SKM-1 (cell line): Measurements from ENCODE around the gene DLEC1.
"Not testable (repeated sequence)": the region's sequence is repeated elsewhere in the genome, so short reads cannot be mapped to it uniquely, and the experiment has no call there.

Experiments
- DNase-seq: peaks from one replicate; lab custom pipeline; 2025; ENCODE audit not compliant: unreplicated experiment; lab: John Stamatoyannopoulos, UW

The DLEC1 gene

DNA sequence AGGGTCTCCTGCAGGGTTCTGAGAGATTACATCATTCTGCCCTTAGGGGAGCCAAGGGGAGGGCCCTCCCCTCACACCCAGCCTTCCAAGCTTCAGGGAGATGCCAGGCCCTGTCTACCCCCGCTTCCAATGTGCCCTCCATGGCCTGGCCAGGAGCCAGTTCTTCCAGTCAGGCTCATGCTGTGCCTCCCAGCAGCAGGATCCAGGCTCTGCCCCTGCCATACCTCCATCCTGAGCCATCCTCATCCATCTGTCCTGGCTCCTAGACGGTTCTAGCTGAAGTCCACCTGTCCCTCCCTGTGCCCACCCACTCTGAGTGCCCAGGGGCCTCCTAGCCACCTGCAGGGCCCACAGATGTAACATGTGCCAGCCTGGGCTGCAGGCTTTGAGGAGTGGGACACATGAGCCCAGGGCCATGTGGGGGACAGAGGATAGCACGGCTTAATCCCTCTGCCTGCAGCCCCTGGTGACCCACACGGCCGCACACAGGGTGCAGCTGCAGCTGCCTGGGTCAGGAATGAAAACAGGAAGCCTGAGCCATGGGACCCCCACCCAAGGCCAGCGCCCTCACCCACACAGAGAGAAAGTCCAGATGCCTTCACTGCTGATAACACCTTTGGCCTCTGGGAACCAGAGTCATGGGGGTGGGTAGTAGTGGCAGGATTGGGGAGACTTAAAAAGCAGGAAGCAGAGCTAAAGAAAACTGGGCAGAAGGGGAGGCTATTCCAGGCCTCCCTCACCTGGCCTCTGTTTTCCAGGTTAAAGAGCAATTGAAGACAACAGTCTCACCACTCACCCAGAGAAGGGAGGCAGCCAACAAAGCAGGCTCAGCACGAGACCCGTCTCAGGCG, 21.3 kb upstream of the DLEC1 start:
- no peak for DNase-seq

DNA sequence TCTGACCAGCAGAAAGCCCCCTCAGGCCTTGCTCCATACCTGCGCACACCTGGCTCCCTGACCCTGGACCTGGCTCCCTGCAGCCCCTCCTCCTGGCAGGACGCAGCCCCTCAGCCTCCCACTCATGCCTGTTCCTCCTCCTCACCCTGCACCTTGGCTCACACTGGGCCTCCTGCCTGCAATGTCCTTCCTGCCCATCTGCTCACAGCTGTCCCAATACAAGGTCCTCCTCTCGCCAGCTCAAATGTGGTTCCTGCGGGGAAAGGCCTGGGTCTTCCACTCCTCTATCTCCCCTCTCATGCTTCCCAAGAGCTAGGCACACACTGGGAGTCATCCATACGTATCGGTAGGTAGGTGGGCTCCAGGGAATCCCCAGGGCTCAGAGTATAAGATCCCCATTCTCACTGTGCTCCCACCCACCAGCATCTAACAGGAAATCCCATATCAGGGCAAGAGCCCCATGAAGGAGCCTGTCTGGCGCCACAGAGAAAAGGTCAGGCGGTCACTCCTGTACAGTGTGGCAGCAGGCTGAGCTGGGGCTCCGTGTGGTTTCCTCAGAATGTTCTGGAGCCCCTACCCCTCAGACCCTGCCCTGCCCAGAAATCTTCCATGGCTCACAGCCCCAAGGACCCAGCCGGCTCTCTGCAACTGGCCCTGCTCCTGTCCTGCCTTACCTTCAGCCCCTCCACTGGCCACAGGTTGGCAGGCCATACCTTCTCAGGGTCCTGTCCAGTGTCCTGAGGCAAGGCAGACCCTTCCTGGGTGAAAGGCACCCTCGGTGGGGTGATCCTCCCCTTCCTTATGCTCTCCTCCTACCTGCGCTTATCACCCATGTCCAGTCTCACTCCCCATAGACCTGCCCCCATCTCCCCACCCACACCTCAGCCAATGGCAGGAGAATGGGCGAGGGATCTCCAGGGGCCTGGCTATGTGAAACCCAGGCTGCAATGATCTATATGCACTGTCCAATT, 20.4 kb upstream of the DLEC1 start:
- no peak for DNase-seq

DNA sequence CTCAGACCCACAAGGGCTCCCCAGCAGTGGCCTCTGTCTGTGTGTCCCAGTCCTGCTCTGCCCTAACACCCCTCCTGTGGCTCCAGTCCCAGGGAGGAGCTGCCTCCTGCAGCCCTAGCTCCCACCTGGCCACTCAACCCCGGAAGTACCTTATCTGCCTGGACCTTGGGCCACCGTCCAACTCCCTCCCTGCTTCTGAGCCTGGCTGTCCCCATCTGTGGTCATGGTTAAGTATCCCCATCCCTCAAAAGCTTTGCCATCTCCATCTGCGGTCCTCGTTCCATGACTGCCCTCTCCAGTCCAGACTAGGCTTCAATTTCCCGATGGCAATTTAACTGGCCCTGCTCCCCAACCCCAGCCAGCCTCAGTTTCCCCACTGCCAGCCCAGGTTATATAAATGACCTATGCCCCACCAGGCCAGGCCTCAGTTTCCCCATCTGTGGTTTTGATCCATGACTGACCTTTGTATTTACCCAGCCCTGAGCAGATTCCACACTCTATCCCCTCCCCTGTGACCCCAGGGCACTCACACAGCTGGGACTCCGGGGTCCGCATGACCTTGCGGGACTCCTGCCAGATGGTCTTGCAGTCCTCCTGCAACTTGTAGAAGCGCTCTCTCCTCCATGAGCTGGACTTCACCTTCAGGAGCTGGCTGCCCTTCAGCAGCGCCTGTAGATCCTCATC, 19.2 kb upstream of the DLEC1 start:
- no peak for DNase-seq

- no peak for DNase-seq
These were observed 18.7 kb upstream of the DLEC1 start for GRCh38 chr3:38020342-38020726.

DNA sequence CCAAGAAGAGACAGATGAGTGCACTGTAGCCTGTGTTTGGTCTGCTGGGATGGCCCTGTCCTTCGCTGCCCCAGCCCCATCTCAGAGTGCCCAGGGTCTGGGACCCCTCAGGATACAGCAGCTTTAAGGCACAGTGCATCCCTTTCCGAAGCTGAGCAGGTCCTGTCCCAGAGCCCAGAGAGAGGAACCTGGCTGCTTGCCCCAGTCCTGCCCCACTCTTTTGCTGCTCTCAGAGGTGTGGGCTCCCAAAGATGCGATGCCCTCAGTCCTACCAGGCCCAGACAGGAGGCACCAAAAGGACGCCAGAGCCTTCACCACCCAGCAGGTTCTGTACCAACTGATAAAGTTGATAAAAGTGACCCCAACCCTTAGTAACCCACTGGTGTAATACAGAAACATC, 17.8 kb upstream of the DLEC1 start:
- no peak for DNase-seq

DNA sequence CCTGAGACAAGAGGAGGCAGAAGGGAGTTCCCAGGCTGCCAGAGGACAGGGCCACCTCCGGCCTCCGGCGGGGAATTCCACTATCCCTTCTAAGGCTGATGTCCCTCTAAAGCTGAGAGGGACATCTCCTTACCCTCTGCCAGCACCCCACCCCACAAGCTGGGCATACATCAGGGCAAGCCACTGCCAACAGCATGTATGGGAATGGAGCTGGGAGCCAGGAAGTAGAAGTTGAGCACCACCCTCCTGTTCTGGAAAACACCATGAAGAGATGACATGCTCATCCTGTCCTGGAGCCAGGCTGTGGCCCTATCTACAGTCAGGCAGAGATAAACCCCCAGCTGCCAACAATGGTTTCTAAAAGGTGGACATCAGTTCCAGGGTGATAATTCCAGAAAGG, 16.7 kb upstream of the DLEC1 start:
- DNase-seq = no peak

DNA sequence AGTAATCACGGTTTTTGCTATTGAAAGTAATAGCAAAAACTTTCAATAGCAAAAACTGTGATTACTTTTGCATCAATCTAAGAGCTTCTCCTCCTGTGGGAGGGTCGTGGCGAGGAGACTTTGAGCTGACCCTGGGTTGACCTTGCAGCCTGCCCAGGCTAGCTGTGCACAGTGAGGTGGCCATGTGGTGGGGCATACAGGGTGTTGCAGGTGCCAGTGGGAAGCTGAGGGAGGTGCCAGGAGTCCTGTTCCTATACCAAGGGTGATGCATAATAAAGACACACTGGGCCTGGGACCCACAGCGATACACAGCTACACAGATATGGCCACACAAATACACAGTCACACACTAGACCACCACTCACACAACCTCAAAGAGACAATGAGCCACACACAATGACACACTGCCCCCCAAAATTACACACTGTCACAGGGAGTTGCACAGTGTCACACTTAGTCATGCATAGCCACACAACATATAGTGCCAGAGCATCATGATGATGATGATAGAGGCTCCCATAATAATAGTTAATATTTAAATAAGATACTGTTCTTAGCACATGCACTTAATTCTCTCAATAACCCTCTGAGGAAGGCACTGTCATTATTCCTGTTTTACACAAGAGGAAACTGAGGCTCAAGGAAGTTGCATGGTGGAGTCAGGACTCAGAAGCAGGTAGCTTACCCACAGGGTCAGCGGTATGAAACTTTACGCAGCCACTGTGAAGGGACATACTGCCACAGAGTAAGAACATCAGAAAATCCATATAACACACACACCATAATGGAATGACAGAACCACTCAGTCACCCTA, 15.9 kb upstream of the DLEC1 start:
- no peak for DNase-seq

- DNase-seq = no peak
These were observed 12.2 kb upstream of the DLEC1 start for GRCh38 chr3:38026856-38027255.

DNA sequence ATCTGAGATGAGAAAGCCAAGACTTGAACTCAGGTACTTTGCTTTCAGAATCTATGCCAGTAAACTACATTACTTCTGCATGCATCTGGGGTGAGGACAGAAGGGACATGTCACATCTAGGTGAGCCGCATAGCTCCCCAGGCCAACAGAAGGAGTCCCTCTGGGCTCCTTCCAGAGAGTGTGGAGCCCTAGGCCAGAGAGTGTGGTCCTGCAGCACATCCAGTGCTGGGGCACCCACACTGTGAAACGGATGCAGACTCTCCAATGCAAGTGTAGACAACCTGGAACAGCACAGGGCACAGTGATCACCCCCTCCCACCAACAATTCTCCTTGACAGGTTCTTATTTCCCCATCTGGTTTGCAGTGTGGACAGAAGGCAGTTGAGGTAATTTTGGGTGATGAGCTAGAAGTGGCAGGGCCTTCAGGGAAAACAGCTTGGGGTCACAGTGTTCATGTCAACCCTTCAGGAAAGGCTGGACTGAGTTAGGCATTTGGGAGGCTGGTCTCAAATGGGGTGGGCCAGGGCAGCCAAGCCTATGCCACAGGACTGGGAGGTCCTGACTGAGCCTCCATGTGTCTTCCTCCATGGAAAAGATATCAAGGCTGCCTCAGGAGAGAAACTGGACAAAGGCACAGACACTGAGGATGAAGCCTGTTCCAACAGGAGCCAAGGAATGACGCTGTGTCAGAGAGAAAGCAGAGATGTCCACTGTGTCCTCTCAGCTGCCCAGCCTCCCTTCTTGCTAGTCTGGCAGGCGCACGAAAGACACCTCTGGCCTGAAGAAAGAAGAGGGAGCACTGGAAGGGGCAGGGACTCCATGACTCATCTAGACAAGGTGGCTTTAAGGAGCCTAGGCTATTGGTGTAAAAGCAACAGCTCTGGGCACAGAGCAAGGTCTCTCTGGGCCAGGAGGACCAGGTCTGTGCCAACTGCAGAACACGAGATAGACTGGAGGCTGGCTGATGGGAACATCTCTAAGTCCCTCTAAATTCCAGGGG, 11.2 kb upstream of the DLEC1 start:
- no peak for DNase-seq

GRCh38 chr3:38028621-38029361, 10.2 kb upstream of the DLEC1 start:
- no peak for DNase-seq

GRCh38 chr3:38029400-38030125, 9.4 kb upstream of the DLEC1 start, which contains the start of gene PLCD1:
Gene PLCD1, minus strand, starts transcription at chr3:38029642. Its CDS starts 103 bp downstream, at chr3:38029539.
- DNase-seq = no peak

GRCh38 chr3:38030126-38031021, 8.6 kb upstream of the DLEC1 start:
- no peak for DNase-seq

DNA sequence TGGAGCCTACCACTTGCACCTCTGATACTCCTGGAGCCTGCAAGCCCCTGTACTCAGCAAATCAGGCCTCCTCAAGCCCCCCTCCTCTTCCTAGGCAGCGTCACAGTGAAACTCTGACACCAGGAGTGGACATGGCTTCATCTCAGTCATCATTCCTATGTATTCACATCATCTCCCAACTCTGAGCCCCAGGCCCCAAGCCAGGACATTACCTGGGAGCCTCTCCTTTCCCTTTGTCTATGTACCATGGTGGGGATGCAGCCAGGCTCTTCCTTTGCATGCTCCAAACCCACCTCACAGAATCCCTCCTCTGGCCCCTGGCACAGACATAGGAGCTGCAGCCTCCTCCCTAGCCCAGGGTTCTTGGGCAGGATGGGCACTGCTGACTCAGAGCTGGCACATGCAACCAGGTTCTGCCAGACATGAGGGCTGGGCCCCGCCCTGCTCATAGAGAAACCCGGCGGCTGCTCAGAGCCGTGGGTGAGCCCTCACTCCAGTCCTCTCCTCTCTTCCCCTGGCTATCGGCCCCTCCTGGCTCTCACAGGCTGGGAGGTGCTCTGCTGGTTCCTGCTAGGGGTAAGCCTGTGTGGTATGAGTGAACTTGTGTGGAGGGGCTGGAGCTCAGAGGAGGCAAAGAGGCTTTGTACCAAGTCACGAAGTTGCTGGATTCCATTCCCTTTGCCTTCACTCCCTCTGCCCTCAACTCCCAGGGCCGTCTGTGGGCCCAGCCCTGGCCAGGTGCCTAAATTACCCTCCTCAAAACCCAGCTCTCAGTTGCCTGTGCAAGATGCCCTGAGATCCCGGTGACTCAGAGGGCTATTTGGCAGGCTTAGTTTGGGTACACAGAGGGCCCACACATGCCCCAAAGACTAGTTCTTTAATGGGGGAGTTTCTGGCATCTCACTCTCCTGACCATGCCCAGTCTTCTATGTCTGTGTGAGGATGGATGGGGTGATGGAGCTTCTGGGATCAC, 7.7 kb upstream of the DLEC1 start:
- DNase-seq = no peak

- no peak for DNase-seq
These were observed 6.6 kb upstream of the DLEC1 start for GRCh38 chr3:38032328-38032865.

DNA sequence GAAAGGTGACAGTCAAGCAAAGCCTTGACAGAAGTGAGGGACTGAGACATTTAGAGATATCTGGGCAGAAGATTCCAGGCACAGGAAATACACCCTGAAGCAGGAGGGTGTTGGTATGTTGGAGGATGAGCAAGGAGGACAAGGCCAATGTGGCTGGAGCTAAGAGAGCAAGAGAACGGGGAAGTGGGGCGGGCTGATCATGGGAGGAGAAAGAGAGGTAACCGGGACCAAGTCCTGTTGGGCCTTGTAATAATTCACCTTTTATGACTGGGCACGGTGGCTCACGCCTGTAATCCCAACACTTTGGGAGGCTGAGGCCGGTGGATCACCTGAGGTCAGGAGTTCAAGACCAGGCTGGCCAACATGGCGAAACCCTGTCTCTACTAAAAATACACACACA, 5.4 kb upstream of the DLEC1 start:
- DNase-seq = not testable (repeated sequence)
